Measurements from ENCODE around the gene GNL3.
"Not testable (repeated sequence)": the region's sequence is repeated elsewhere in the genome, so short reads cannot be mapped to it uniquely, and the experiment has no call there.

Gene GNL3

GRCh38 chr3:52721002-52721729 is 35.3 kb downstream of the GNL3 start:
- peak; percentile 12 for DNase-seq (ENCODE audit: low spot score)

- DNase-seq (ENCODE audit: low spot score), result no peak
Observed at GRCh38 chr3:52721730-52722008, 35.8 kb downstream of the GNL3 start.

GRCh38 chr3:52722491-52722890 is 36.7 kb downstream of the GNL3 start:
- no peak for DNase-seq (ENCODE audit: low spot score)

- DNase-seq (ENCODE audit: low spot score), result no peak
Observed at GRCh38 chr3:52723935-52724334, 38.1 kb downstream of the GNL3 start.

GRCh38 chr3:52724511-52724910 is 38.7 kb downstream of the GNL3 start:
- DNase-seq (ENCODE audit: low spot score), result no peak

GRCh38 chr3:52728753-52729152 is 42.9 kb downstream of the GNL3 start:
- DNase-seq (ENCODE audit: low spot score), result not testable (repeated sequence)

- DNase-seq (ENCODE audit: low spot score), result no peak
Observed at GRCh38 chr3:52730681-52731080, 44.8 kb downstream of the GNL3 start.

- DNase-seq (ENCODE audit: low spot score), result no peak
Observed at GRCh38 chr3:52731590-52731989, 45.8 kb downstream of the GNL3 start.

- no peak for DNase-seq (ENCODE audit: low spot score)
Observed at GRCh38 chr3:52733256-52733891, 47.5 kb downstream of the GNL3 start.

GRCh38 chr3:52739730-52740129 is 53.9 kb downstream of the GNL3 start:
- DNase-seq (ENCODE audit: low spot score), result no peak

GRCh38 chr3:52742418-52743041 is 56.7 kb downstream of the GNL3 start:
- DNase-seq (ENCODE audit: low spot score), result peak; percentile 32

- no peak for DNase-seq (ENCODE audit: low spot score)
Observed at GRCh38 chr3:52743152-52743551, 57.3 kb downstream of the GNL3 start.

- DNase-seq (ENCODE audit: low spot score), result no peak
Observed at GRCh38 chr3:52743721-52744120, 57.9 kb downstream of the GNL3 start.

All from CD4-positive, alpha-beta T cell treated with Interleukin-15 for 4 hours (primary cell).